Measurements from ENCODE around the gene RNF181. TPM values are rescaled to one million over a fixed set of nuclear protein-coding genes. Genes with fewer than 3 reads are reported as not detected.
"Not testable (repeated sequence)": the region's sequence is repeated elsewhere in the genome, so short reads cannot be mapped to it uniquely, and the experiment has no call there.

Gene RNF181
- polyA plus RNA-seq, 2 of the 4 experiments (the other 2 are of a cell fraction), result 189 to 287 TPM

- no peak overlapping the region for H3K4me3 ChIP-seq
- no peak for TF ChIP-seq JUN (IDR thresholded peaks at IDR 0.05)
- TF ChIP-seq SREBF2 (IDR thresholded peaks at IDR 0.05), result no peak
- TF ChIP-seq HOXA7 (CRISPR knock-in tag; IDR thresholded peaks at IDR 0.05), result no peak
- TF ChIP-seq CBX8 (IDR thresholded peaks at IDR 0.05), result no peak
- TF ChIP-seq PBX3 (IDR thresholded peaks at IDR 0.05), result no peak
- no peak for TF ChIP-seq HOXB5 (CRISPR knock-in tag; IDR thresholded peaks at IDR 0.05)
- no peak for TF ChIP-seq FOSB (CRISPR knock-in tag; IDR thresholded peaks at IDR 0.05)
- TF ChIP-seq CBX2 (IDR thresholded peaks at IDR 0.05; ENCODE audit: borderline replicate concordance, low read depth), result no peak
- no peak for TF ChIP-seq KDM5A (IDR thresholded peaks at IDR 0.05)
- TF ChIP-seq TFCP2L1 (CRISPR knock-in tag; IDR thresholded peaks at IDR 0.05), result no peak
- TF ChIP-seq ATOH8 (CRISPR knock-in tag; IDR thresholded peaks at IDR 0.05; ENCODE audit: low read depth), result no peak
- TF ChIP-seq HDAC2 (IDR thresholded peaks at IDR 0.05), result no peak
- no peak for TF ChIP-seq RNF2 (IDR thresholded peaks at IDR 0.05; ENCODE audit: borderline replicate concordance, low read depth)
- WGBS (ENCODE audit: missing lambda C conversion rate), result 86% methylated on average over 12 of the region's 12 CpGs
- DNase-seq (ENCODE audit: low read depth in 1 of 2, low spot score in 1 of 2) (no peak), FAIRE-seq (no peak), ATAC-seq (no peak)
- no peaks in the 10 kb centered on the region for H3K9me3 ChIP-seq
- POLR2A ChIA-PET, result interaction anchor here (0.6 kb wide), 1 partner anchor 9 kb away, joined by 3 read pairs; no protein-coding TSS in a partner anchor
- no peak overlapping the region for H3K4me2 ChIP-seq
- H3K4me1 ChIP-seq, result peaks cover 10% of the 10 kb centered on the region
- H3K27ac ChIP-seq, result no peak overlapping the region
- CTCF ChIA-PET, result interaction anchor here (0.8 to 2.5 kb wide), 4 partner anchors 11 to 170 kb away, joined by 3 to 8 read pairs (median 4); partner anchors contain the start of gene TMEM150A
These were observed 4.0 kb upstream of the RNF181 start for GRCh38 chr2:85591563-85591962.

GRCh38 chr2:85592299-85592698 lies 3.2 kb upstream of the RNF181 start:
- H3K4me3 ChIP-seq; H3K4me2 ChIP-seq; DNase-seq (ENCODE audit: low read depth in 1 of 2, low spot score in 1 of 2); FAIRE-seq; H3K9me3 ChIP-seq; H3K27ac ChIP-seq; ATAC-seq: not testable (repeated sequence)
- POLR2A ChIA-PET, result interaction anchor here (0.8 kb wide), 1 partner anchor 174 kb away, joined by 3 read pairs; the partner anchor contains the start of gene SH2D6
- H3K4me1 ChIP-seq, result peaks cover 15% of the 10 kb centered on the region
- CTCF ChIA-PET, result interaction anchor here (0.5 to 2.5 kb wide), 5 partner anchors 11 to 273 kb away, joined by 3 to 8 read pairs (median 3); partner anchors contain the start of gene TMEM150A
- 66% methylated on average over 9 of the region's 9 CpGs for WGBS (ENCODE audit: missing lambda C conversion rate)

GRCh38 chr2:85593023-85593422 lies 2.5 kb upstream of the RNF181 start:
- FAIRE-seq (no peak), DNase-seq (ENCODE audit: low read depth in 1 of 2, low spot score in 1 of 2) (no peak), ATAC-seq (no peak)
- H3K9me3 ChIP-seq, result no peaks in the 10 kb centered on the region
- no peak overlapping the region for H3K4me2 ChIP-seq
- H3K4me1 ChIP-seq, result peaks cover 15% of the 10 kb centered on the region
- CTCF ChIA-PET, result interaction anchor here (1.0 to 2.5 kb wide), 4 partner anchors 8 to 202 kb away, joined by 3 to 8 read pairs (median 3); no protein-coding TSS in a partner anchor
- no peak overlapping the region for H3K27ac ChIP-seq
- no peak overlapping the region for H3K4me3 ChIP-seq
- TF ChIP-seq NFE2L2 (conservative IDR thresholded peaks at IDR 0.05; ENCODE audit: low read length), result no peak
- WGBS (ENCODE audit: missing lambda C conversion rate), result 30% methylated on average over 3 of the region's 3 CpGs
- POLR2A ChIA-PET, result interaction anchor here (0.8 to 1.2 kb wide), 3 partner anchors 19 to 175 kb away, joined by 3 to 4 read pairs (median 3); partner anchors contain the start of genes C2orf68, MAT2A and SH2D6

GRCh38 chr2:85594715-85595300 lies 737 bp upstream of the RNF181 start:
- H3K4me2 ChIP-seq, result peak overlapping the region; percentile 91
- ChIA-PET CTCF (interaction anchor here (0.7 to 3.0 kb wide), 9 partner anchors 10 to 255 kb away, joined by 3 to 9 read pairs (median 3); no protein-coding TSS in a partner anchor), POLR2A (interaction anchor here (0.6 to 2.6 kb wide), 20 partner anchors 8 to 267 kb away, joined by 3 to 23 read pairs (median 4); partner anchors contain the start of genes C2orf68, GGCX, MAT2A and SH2D6)
- DNase-seq (ENCODE audit: low read depth in 1 of 2, low spot score in 1 of 2), result no peak
- WGBS (ENCODE audit: missing lambda C conversion rate), result 32% methylated on average over 13 of the region's 13 CpGs
- H3K4me3 ChIP-seq, result peak overlapping the region; percentile 71
- FAIRE-seq, result no peak
- peak; percentile 61; the same call in 1 of the 2 replicates for TF ChIP-seq PHF8 (IDR thresholded peaks at IDR 0.05; ENCODE audit: borderline replicate concordance, low read depth)
- no peak for TF ChIP-seq ELK1 (IDR thresholded peaks at IDR 0.05; ENCODE audit: low read depth, low read length)
- no peak for TF ChIP-seq CTCF (IDR thresholded peaks at IDR 0.05)
- H3K4me1 ChIP-seq, result peaks cover 15% of the 10 kb centered on the region
- H3K9me3 ChIP-seq, result no peaks in the 10 kb centered on the region
- H3K27ac ChIP-seq, result peak overlapping the region; percentile 81 to 87
- ATAC-seq, result peak; percentile 3 to 6; a peak in 4 of 6 replicates
